ENCODE measurements around the gene PELI1. TPM values are rescaled to one million over a fixed set of nuclear protein-coding genes. Genes with fewer than 3 reads are reported as not detected.

The PELI1 gene
- total RNA-seq, 2 donors from 2014 or later = 49.2 to 51.8 TPM

GRCh38 chr2:64063454-64063853 is 80.8 kb downstream of the PELI1 start:
- ATAC-seq (peak; percentile 59), DNase-seq (no peak)
- intact Hi-C loops (cut with DNase I, micrococcal nuclease) = no loop called here

GRCh38 chr2:64062840-64063239 is 81.4 kb downstream of the PELI1 start:
- intact Hi-C loops (cut with DNase I, micrococcal nuclease) = no loop called here
- DNase-seq = no peak

GRCh38 chr2:64059270-64059669 is 85.0 kb downstream of the PELI1 start:
- intact Hi-C loops (cut with DNase I, micrococcal nuclease) = no loop called here
- DNase-seq = no peak
- ATAC-seq = no peak

More at GRCh38 chr2:64062840-64063239, 81.4 kb downstream of the PELI1 start:
- peak; percentile 68 for ATAC-seq

- ATAC-seq = no peak
- intact Hi-C loops (cut with DNase I, micrococcal nuclease) = no loop called here
- no peak for DNase-seq
Observed at GRCh38 chr2:64056021-64056420, 88.2 kb downstream of the PELI1 start.

- DNase-seq (no peak), ATAC-seq (no peak)
- intact Hi-C loops (cut with DNase I, micrococcal nuclease) = no loop called here
Observed at GRCh38 chr2:64054161-64054915, 89.9 kb downstream of the PELI1 start.

GRCh38 chr2:64052463-64053241 is 91.6 kb downstream of the PELI1 start:
- ATAC-seq = no peak
- intact Hi-C loops (cut with DNase I, micrococcal nuclease) = no loop called here
- no peak for DNase-seq

- peak; percentile 99 for ATAC-seq
- DNase-seq = peak; percentile 69 to 72
- intact Hi-C loops (cut with DNase I, micrococcal nuclease) = loop anchor here in 1 of 2 donors (5.0 kb wide), 3 partner anchors 263 to 438 kb away; no protein-coding TSS in a partner anchor
Observed at GRCh38 chr2:64049633-64050220, 94.5 kb downstream of the PELI1 start.

GRCh38 chr2:64045938-64046337 is 98.3 kb downstream of the PELI1 start:
- ATAC-seq = no peak
- intact Hi-C loops (cut with DNase I, micrococcal nuclease) = loop anchor here in 1 of 2 donors (5.0 kb wide), 3 partner anchors 266 to 441 kb away; no protein-coding TSS in a partner anchor

More at GRCh38 chr2:64045938-64046337, 98.3 kb downstream of the PELI1 start:
- no peak for DNase-seq

Other genes with a start within 250 kb of the PELI1 start
- gene VPS54, start 125.0 kb downstream of the PELI1 start, total RNA-seq = 10 to 100 TPM; 20.9 to 21.2 TPM